Tibial nerve (tissue), 3 donors: ENCODE results near the gene PLPPR1.

Experiments used
- POLR2A ChIP-seq, 2 donors: fragments of 450-650 bp; IDR thresholded peaks; one replicate each; pipeline ENCODE4 v1.6.1; 2017; ENCODE audit warnings: antibody characterized with exemption in 2 of 2, mild to moderate bottlenecking in 2 of 2, moderate library complexity in 2 of 2
- TF ChIP-seq, protein P1 (sequence below), 5 experiments: fragments of 200-600 bp in 3 of 5; fragments of 450-650 bp in 2 of 5; sonication (generic) in 3 of 5; IDR thresholded peaks; one replicate each; pipeline ENCODE4 v1.5.1; 2016 to 2019; ENCODE audit warnings: antibody characterized with exemption in 5 of 5, mild to moderate bottlenecking in 3 of 5, moderate library complexity in 2 of 5

GRCh38 chr9:101131326-101131725 is 102.8 kb downstream of the PLPPR1 start:
- TF ChIP-seq, protein P1, sequence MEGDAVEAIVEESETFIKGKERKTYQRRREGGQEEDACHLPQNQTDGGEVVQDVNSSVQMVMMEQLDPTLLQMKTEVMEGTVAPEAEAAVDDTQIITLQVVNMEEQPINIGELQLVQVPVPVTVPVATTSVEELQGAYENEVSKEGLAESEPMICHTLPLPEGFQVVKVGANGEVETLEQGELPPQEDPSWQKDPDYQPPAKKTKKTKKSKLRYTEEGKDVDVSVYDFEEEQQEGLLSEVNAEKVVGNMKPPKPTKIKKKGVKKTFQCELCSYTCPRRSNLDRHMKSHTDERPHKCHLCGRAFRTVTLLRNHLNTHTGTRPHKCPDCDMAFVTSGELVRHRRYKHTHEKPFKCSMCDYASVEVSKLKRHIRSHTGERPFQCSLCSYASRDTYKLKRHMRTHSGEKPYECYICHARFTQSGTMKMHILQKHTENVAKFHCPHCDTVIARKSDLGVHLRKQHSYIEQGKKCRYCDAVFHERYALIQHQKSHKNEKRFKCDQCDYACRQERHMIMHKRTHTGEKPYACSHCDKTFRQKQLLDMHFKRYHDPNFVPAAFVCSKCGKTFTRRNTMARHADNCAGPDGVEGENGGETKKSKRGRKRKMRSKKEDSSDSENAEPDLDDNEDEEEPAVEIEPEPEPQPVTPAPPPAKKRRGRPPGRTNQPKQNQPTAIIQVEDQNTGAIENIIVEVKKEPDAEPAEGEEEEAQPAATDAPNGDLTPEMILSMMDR (IDR thresholded peaks at IDR 0.05), result no peak
- no peak for TF ChIP-seq POLR2A (IDR thresholded peaks at IDR 0.05)
